ENCODE results near the gene XK.
"Not testable (repeated sequence)": the region's sequence is repeated elsewhere in the genome, so short reads cannot be mapped to it uniquely, and the experiment has no call there.

The XK gene, protein sequence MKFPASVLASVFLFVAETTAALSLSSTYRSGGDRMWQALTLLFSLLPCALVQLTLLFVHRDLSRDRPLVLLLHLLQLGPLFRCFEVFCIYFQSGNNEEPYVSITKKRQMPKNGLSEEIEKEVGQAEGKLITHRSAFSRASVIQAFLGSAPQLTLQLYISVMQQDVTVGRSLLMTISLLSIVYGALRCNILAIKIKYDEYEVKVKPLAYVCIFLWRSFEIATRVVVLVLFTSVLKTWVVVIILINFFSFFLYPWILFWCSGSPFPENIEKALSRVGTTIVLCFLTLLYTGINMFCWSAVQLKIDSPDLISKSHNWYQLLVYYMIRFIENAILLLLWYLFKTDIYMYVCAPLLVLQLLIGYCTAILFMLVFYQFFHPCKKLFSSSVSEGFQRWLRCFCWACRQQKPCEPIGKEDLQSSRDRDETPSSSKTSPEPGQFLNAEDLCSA

DNA sequence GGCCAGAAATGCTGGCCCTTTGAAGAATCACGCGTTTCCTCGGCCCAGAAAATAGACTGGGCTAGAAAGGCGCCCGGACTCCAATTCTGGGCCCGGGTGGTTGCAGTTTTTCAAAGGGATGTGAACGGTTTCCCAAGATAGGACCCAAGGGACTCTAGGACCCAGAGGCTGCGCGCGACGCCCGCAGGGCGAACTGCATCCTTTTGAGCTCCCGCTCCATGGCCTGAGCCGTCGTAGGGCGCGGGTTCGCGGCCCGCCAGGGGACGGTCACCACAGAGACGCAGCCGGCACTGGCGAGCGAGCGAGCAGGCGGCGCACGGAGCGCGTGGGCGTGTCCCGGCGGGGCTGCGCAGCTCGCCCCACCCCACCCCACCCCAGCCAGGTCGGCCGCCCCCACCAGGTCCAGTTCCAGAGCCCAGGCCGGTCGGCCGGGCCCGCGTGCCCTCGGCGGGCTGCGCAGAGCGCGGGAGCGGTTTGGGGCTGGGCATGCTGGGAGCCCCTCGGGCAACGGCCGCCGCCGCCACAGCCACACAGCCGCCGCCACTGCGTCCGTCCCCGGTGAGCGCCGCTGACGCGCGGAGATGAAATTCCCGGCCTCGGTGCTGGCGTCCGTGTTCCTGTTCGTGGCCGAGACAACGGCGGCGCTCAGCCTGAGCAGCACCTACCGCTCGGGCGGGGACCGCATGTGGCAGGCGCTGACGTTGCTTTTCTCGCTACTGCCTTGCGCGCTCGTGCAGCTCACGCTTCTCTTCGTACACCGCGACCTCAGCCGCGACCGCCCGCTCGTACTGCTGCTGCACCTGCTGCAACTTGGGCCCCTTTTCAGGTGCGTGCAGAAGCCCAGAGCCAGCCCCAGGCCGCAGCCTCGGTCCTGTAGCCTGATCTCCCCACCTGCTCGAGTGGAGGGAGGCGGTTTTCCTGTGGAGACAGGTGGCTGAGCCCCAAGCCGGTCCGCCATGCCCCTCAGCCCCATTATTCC lies at the start of gene XK:
TSS of gene XK (plus strand) at position 411 of the 979 bp plus-strand sequence. CDS start at position 582, 171 bp downstream.
- FAIRE-seq (no peak), DNase-seq (ENCODE audit: low spot score) (peak; percentile 35)

DNA sequence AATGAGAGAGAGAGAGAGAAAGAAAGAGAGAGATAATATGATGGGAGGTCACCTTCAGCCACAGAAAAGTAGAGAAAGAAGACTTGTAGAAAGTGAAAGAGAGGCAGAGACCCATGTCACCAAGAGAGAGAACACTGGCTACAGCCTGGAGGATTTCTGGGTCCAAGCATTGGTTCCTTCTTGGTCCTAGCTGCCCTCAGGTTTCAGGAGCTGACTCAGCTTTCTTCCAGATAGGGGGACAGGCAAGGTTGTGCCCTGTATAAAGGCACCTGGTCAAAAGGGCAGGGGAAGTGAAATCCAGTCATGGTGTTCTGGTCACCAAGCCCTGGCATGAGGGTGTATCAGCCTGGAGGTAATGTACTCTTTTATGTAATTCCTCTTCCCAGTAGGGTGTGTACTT lies 47.5 kb upstream of the XK start:
- no peak for DNase-seq (ENCODE audit: low spot score)
- FAIRE-seq, result no peak

DNA sequence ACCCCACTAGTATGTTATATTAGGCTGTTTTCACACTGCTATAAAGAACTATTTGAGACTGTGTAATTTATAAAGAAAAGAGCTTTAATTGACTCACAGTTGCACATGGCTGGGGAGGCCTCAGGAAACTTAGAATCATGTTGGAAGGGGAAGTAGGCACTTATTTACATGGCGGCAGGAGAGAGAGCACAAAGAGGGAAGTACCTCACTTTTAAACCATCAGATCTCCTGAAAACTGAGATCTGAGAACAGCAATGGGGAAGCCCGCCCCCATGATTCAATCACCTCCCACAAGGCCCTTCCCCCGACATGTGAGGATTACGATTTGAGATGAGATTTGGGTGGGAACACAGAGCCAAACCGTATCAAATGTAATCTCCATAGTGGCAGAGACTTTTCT lies 45.4 kb upstream of the XK start:
- no peak for FAIRE-seq

DNA sequence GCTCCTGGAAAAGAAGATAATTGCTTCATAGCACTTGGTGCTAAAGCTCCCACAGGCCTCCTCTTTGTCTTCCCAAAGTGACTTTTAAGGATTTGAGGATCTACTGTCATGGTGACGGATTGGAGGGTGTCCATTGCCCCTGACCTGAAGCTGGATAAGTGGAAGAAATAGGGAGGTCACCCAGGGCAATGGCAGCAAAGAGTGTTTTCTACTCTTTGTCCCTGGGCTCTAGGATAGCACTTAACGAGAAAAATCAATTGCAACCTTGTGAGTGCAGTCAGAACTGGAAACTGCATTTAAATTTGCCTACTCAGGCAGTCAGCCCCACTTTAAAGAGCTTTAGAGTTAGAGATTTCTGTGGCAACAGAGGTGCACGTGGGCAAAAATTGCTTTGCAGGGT lies 43.7 kb upstream of the XK start:
- FAIRE-seq (no peak), DNase-seq (ENCODE audit: low spot score) (no peak)

More for the DNA sequence above, 45.4 kb upstream of the XK start:
- DNase-seq (ENCODE audit: low spot score), result no peak

DNA sequence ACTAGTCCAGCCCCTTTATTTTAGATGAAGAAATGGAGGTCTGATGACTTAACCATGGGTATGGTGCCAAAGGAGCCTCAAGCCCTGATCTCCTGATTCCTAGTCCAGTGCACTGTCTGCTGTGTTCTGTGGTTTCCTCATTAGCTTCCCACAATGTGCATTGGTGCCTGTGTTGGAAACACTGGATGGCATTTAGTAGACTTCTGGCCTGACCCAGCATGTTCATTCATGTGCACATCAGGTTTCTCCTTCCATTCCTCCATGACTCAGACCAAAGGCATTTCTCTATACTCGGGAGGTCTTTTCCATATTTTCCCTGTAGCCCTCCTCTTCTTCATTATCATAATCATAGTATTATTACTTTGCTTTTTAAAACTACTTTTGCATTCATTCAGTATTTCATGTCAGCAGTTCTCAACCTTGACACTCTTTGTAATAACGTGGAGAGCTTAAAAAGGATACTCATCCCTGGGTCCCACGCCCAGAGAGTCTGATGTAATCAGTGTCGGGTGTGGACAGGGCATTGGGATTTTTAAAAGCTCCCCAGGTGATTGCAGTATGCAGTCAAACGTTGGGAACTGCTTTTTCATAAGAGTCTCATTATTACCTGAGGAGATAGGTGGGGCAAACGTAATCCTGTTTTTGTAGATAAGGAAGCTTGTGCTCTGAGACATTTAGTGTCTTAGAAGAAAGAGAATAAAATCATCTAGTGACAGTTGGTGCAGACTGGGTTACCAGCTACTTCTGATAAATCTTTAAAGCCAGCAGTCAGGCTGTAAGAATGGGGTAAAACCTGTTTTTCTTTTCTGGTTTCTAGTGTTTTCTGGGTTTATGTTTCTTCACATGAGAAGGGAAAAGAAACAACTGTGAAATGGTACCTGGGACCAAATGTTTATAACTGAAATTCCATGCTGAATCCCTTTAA lies 40.9 kb upstream of the XK start:
- DNase-seq (ENCODE audit: low spot score) (peak; percentile 2), FAIRE-seq (no peak)

DNA sequence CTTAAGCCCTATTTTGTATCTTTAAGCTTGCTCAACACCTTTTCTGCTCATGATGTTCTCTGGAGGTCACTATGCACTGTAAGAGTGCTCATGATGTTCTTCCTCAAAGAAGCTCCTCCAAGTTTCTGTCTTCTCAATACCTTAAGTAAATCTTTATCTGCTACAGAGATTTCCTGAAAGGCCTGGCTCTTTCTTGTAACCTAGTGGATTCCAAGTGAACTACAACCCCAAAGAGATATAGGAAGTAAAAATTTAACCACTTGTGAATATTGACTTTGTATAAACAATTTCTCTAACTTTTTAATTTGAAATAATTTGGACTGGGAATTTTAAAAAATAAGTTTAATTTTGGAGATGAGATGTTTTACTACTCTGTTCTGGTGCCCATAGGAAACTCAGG lies 39.3 kb upstream of the XK start:
- DNase-seq (ENCODE audit: low spot score), result no peak
- FAIRE-seq, result no peak

DNA sequence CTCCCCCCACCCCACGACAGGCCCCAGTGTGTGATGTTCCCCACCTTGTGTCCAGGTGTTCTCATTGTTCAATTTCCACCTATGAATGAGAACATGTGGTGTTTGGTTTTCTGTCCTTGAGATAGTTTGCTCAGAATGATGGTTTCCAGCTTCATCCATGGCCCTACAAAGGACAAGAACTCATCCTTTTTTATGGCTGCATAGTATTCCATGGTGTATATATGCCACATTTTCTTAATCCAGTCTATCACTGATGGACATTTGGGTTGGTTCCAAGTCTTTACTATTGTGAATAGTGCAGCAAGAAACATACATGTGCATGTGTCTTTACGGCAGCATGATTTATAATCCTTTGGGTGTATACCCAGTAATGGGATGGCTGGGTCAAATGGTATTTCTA lies 34.7 kb upstream of the XK start:
- DNase-seq (ENCODE audit: low spot score); FAIRE-seq: not testable (repeated sequence)

DNA sequence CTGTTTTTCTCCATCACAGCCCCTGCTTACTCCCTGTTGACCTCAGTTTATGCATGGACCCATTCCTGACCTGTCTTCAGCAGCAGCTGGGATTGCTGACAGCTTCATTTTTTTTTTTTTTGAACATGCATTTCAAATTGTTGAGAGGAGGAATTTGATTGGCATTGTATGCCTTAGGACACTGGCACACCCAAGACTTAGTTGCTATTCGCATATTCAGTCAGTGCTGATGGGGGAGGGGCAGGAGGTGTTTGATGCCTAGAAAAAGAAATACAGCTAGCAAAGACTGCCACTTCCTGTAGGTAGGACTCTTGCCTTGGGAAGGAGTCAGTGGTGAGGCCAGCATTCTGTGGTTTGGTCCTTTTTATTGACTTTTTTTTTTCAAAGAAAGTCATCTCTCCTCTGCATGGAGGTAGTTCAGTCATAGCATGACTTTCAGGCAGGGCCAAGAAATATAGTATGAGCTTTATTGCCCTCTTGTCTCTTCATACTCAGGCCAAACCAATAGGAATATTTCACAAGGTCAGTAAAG lies 33.6 kb upstream of the XK start:
- no peak for FAIRE-seq
- no peak for DNase-seq (ENCODE audit: low spot score)

DNA sequence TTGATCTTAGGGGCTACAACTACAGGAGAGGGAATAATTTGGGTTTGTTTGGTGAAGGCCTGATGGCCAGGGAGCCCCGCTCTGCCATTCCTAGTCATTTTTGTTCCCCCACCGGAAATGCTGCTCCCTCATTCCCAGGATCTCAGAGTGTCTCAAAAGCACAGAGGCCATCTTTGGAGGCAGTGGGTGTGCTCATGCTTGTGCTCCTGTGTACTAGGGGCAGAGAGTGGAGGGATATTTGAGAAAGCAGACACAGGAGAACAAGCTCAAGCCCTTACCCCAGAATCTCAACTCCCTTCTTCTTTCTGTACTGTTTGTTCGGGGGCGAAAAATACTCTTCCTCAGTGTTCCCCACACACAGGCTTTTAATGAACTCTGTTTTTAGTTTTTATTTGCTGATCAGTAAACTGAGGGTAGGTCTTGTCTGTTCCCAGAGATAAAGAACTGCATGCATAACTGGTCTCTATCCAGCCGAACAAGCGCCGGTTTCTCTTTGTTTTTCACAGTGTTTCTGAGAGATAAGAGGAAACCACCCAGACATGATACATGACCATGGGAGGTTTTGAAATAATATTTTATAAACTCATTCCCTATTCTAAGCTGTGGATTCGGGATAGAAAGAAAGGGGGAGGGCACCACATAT lies 32.9 kb upstream of the XK start:
- DNase-seq (ENCODE audit: low spot score) (no peak), FAIRE-seq (no peak)

DNA sequence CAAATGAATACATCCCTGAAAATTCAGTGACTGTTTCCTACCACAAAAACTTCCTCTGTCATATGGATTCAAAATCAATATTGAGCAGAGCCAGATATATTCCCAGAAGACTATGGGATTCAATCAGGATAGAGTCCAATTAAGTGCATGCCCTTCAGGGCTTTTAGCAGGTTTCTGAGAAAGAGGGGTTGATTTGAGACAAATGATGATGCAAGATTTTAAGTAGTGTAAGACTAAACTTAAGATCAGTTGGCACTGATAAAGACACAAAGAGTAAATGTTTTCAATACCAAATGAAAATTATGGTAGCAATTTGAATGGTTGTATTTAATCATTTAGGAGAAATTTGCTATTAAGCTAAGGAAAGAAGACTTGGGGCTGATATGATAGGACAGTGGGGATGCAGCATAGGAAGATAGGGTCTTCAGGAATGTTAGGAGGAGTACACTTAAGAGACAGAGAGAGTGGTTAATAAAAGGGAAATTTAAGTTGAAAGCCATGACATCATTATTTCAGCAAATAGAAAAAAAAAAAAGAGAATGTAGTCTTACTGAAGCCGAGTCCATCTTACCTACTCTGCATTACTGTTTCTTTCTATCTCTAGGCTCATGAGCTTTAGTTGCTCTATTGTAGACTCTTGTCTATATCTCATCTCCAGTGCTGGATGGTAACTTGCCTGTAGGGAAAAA lies 32.0 kb upstream of the XK start:
- DNase-seq (ENCODE audit: low spot score) (no peak), FAIRE-seq (no peak)

DNA sequence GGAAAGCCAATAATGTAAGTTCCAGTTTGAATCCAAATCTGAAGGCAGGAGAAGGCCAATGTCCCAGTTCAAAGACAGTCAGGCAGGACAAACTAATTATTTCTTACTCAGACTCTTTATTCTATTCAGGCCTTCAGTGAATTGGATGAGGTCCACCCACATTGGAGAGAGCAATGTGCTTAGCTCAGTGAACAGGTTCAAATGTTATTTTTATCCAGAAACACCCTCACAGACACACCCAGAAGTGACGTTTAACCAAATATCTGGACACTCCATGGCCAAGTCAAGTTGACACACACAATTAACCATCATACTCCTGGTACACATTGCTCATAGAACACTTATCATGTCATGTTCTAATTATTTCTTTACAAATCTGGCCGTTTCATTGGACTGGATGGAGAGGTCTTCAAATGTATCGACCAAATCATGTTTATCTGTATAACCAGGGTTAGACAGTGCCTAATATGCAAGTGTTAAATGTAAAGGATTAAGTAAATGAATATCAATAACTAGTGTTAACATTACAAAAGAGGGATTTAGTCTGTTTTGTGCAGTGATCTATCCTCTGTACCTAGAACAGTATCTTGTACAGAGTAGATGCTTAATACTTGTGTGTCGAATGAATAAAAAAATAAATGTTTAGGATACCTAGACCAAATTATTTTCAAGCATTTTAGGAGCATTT lies 27.1 kb upstream of the XK start:
- FAIRE-seq (no peak), DNase-seq (ENCODE audit: low spot score) (no peak)

DNA sequence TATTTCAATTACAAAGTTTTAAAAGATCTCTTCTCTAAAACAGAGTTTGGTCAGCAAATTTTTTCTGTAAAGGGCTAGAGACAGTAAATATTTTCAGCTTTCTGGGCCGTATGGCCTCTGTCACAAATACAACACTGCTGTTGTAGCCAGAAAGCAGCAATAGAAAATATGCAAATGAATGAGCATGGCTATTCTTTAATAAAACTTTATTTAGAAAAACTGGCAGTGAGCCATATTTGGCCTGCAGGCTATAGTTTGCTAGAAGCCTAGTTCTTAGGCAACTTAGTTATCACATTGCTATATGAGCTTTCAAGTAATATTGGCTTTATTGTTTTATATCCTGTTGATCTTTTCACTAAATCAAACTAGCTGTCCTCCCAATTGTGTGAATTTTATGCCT lies 26.5 kb upstream of the XK start:
- DNase-seq (ENCODE audit: low spot score), result no peak
- no peak for FAIRE-seq

DNA sequence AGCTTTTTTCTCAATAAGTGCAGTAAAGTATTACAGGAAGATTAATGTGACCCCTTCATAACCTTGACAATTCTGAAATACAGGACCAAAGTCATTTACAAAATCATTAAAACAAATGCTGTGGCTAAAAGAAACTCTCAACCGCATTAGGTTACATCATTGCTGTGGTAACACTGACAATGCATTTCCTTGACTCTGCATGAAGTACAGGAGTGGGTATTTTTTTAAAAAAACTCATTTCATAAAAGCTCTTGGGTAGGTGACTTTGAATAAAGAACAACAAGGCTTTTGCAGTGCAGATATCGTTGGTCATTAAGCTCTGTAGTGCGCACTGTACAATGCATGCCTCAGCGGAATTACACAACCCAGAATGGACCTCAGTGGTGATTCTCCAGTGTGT lies 23.4 kb upstream of the XK start:
- no peak for FAIRE-seq

DNA sequence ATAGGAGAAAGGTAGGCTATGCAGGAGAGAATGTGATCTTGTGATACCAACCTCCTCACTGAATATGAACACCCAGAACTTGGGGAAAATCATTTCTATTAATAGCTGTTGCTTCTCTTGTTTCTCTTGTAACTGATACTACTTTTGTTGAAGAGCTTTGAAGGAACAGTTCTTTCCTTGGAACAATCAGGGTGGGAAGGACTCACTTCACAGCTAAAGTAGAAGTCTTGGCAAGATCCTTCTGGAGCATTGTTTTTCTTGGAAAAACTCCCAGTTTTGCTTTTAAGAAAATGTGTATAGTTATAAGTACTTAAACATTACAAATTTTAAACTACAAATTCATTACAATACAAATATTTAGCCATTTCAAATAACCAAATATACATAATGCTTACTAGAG lies 19.1 kb upstream of the XK start:
- DNase-seq (ENCODE audit: low spot score), result no peak
- FAIRE-seq, result no peak

More for the DNA sequence above, 23.4 kb upstream of the XK start:
- no peak for DNase-seq (ENCODE audit: low spot score)

DNA sequence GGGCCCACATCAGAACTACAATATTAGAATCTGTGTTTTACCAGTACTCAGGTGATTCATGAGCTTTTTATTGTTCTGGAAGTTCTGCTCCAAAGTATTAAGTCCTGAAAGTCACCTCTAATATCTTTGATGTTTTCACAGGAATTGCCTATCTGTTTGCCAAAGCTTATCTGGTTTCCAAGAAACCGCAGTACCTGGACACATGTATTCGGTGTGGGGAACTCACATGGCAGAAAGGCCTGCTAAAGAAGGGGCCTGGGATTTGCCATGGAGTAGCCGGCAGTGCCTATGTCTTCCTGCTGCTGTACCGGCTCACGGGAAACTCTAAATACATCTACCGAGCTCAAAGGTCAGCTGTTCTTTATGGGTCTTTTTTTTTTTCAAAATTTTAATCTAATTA lies 18.4 kb upstream of the XK start:
- FAIRE-seq (no peak), DNase-seq (ENCODE audit: low spot score) (no peak)

DNA sequence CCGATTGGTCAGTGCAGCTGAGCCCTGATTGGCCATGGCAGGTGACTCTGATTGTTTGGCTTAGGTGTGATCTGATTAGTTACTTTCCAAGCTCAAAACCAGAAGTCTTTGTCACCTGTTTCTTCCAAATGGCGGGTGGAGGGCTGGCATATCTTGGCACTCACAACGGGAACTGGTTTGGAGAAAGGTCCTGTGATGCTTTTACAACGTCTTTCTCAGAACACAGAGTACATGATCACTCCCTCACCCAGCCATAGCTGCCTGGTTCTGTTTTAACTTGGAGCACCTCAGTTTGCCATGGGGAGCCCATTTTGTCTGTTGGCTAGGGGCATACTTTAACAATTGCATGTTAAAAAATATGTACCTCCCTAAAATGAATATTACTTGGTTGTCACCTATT lies 13.0 kb upstream of the XK start:
- no peak for DNase-seq (ENCODE audit: low spot score)
- no peak for FAIRE-seq

DNA sequence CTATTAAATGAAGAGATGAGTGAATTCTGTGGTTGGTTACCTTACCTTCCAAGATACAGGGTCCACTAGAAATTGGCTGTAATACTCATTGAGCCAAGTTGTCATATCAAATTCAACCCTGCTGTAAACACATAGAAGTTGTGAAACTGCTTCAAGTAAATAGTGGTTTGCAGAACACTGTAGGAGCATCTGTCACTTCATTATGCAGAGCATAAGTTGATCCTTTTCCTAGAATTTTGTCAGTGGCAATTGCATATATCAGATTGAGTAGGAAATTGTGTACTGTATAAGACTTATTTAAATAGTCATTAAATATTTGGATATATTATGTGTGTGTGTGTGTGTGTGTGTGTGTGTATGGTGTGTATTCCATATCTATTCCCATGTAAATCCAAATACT lies 8.8 kb upstream of the XK start:
- FAIRE-seq, result no peak
- no peak for DNase-seq (ENCODE audit: low spot score)

DNA sequence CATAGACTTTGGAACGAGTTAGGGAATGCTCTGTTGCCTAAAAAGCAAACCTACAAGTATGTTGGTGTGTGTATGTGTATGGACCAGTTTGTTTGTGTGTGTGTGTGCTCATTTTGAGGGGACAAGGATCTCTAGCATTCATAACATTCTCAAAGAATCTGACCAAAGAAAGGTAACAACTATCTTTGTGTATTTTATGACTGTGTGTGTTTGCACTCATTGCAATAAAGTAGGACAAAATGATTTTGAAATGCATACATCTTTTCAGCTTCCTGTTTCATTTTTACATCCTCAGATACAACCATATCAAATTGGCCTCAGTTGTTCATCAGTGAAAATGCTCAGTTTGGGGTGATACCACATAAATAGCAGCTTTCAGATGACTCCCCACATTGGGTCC lies 8.3 kb upstream of the XK start:
- no peak for FAIRE-seq
- no peak for DNase-seq (ENCODE audit: low spot score)

DNA sequence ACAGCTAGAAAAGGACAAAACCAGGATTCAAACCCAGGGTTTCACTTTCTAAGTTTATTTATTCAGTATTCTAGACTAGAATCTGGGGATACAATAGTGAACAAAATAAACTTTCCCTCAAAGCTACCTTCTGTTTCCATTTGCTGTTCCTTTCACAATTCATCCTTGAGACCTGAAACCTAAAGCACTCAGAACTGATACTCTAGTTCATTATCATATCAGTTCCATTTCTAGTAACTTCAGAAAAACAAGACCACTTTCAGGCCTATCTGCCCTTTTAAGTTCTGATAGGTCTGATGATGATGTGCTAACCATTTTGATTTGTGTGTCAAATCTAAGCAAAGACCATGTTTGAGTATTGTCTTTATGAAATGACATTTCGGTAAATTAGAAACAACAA lies 7.8 kb upstream of the XK start:
- FAIRE-seq, result no peak
- no peak for DNase-seq (ENCODE audit: low spot score)

Data from urothelium cell line (cell line).